HTERT RPE-1 (cell line): ENCODE results near the gene EI24.
"Not testable (repeated sequence)": the region's sequence is repeated elsewhere in the genome, so short reads cannot be mapped to it uniquely, and the experiment has no call there.

Experiments used
- in situ Hi-C: fragments of 300-500 bp; cut with MboI; formaldehyde crosslinking; loops from 4 replicates; pipeline ENCODE4 v1.14.3; 2020; ENCODE audit warnings: low sequenced_read_pairs

Gene EI24

DNA sequence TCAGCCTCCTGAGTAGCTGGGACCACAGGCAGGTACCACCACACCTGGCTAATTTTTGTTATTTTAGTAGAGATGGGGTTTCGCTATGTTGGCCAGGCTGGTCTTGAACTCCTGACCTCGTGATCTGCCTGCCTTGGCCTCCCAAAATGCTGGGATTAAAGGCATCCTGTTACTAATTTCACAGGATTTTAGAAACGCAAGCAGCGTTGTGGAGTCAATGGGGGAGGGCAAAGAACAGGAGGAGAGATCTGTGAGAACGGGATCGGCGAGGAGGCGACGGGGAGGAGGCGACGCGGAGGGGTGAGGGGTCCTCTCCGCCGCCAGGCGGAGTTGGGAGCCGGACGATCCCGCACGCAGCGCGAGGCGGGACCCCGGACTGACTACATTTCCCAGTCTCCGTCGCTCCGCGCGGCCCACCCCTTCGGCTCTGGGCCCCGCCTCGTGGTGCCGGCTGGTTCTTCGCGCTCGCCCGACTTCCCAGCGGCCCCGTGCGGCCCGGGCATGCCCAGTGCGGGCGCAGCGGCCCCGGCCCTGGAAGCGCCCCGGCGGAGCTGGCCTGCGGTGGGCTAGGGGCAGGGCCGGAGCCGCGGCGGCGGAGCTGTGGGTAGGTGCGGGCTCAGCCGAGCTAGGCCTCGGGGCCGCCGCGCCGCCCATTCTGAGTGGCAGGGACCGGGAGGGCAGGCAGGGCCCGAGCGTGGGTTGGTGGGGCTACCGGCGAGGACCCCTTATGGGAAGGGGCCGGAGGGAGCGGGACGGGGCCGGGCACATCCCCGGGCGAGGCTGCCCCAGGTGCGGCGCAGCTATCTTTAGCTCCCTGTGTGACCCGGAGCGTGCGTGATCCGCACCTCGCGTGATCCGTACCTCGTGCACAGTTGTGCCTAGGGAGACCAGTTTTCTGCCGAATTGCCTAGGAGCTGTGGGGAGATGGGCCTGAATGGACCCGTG lies at the start of gene EI24:
EI24 (plus strand) TSS at position 508 of the 945 bp plus-strand sequence. CDS start 3,051 bp downstream, outside the sequence.
- in situ Hi-C loops: no loop called here

DNA sequence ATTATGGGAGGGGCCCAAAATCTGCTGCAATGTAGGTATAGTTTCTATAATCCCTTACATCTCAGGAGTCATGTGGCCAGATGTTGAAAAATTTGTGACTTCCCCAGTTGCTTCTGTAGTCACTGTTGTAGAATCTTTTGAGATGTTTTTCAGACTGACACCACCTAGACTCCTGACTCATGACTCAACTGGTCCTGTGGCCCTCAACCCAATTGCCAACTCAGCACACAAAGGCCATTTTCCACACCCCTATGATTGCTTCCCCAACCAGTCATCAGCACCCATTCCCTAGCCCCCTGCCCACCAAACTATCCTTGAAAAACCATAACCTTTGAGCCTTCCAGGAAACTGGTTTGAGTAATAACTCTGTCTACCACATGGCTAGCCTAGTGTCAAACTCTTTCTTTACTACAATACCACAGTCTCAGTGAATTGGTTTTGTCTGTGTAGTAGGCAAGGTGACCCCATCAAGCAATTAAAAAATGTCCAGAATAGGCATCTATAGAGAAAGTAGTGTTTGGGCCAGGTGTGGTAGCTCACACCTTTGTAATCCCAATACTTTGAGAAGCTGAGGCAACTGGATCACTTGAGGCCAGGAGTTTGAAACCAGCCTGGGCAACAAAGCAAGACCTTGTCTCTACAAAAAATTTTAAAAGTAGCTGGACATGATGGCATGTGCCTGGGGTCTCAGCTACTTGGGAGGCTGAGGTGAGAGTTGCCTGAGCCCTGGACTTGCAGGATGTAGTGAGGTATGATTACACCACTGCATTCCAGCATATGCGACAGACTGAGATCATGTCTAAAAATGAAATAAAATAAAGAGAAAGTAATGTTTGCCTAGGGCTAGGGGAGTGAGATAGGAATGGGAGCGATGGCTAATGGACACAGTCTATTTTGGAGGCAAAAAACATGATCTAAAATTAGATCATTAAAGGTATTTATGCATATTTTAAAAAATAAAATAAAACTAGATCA lies 49.1 kb upstream of the EI24 start:
- in situ Hi-C loops: no loop called here

DNA sequence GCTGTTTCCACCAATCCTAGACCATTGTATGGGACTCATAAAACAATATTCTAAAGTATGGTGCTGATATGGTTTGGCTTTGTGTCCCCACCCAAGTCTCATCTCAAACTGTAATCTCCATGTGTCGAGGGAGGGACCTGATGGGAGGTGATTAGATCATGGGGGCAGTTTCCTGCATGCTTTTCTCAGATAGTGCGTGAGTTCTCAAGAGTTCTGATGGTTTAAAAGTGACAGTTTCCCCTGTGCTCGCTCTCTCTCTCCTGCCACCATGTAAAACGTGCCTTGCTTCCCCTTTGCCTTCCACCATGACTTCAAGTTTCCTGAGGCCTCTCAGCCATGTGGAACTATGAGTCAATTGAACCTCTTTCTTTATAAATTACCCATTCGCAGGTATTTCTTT lies 44.0 kb upstream of the EI24 start:
- in situ Hi-C loops: no loop called here

DNA sequence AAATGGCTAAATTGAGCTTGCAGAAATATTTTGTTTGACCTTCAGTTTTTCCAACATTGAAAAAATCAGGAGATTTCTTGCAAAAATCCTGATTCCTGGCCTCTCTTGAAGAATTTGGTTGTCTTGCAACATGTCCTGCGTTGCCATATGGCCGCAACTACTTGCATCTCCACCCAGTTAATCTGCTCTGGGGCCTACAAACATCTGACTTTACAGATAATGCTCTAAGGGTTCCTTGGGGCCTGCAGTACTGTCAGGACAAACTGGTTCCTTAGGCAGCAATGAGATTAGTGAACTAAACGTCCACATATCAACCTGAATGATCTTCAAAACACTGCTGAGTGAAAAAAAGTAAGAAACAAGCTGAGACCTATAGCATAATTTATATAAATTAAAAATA lies 36.6 kb upstream of the EI24 start:
- in situ Hi-C loops: no loop called here

DNA sequence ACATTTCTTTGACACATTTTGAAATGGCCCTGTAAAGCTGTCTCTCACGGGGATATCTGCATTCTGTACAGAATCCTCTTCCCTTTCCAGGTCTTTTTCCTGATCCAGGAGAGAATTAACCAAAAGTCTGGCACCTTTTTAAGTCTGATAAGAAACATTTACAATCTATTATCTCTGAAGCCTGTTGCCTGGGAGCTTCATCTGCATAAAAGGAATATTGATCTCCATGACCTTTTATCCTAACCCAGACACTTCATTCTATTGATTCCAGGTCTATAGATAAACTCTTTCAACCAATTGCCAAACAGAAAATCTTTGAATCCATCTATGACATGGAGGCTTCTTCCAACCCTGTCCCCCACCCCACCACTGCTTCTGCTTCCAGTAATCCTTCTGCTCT lies 33.7 kb upstream of the EI24 start:
- in situ Hi-C loops: no loop called here

DNA sequence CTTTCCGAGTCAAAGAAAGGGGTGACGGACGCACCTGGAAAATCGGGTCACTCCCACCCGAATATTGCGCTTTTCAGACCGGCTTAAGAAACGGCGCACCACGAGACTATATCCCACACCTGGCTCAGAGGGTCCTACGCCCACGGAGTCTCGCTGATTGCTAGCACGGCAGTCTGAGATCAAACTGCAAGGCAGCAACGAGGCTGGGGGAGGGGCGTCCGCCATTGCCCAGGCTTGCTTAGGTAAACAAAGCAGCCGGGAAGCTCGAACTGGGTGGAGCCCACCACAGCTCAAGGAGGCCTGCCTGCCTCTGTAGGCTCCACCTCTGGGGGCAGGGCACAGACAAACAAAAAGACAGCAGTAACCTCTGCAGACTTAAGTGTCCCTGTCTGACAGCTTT lies 32.4 kb upstream of the EI24 start:
- in situ Hi-C loops: not testable (repeated sequence)

DNA sequence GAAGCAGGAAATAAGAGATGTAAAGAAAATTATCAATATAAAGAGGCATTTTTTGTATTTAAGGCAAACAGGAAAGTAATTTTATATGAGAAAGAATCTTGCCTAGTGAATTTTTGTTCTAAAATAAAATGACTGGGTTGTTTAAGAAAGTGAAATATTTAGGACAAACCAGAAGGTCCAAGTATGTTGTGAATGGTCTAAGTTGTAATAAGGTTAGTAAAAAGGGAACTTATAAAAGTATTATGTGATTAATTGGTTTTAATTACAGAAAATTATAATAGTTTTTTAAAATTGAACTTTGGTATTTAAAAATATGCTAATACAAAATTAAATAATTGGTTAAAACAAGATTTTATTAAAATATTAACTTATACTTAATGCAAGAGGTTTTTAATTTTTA lies 26.6 kb upstream of the EI24 start:
- in situ Hi-C loops: no loop called here

DNA sequence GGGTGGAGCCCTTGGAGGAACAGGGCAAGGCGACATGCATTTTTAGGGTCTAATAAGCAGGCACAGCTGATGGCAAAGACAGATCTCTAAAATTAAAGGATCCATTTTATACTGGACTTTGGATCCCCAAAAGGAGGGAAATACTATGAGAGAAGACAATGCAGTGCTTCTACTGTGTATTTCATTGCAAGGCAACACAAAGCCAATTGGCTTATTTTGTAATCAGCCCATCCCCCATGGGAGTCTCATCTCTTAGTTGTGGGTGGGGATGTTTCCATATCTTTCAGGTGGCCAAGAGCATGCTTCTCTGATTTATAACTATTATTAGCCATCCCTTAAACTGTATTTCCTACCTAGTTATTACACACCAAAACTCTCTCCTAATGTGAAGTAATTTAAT lies 18.5 kb upstream of the EI24 start:
- in situ Hi-C loops: no loop called here

DNA sequence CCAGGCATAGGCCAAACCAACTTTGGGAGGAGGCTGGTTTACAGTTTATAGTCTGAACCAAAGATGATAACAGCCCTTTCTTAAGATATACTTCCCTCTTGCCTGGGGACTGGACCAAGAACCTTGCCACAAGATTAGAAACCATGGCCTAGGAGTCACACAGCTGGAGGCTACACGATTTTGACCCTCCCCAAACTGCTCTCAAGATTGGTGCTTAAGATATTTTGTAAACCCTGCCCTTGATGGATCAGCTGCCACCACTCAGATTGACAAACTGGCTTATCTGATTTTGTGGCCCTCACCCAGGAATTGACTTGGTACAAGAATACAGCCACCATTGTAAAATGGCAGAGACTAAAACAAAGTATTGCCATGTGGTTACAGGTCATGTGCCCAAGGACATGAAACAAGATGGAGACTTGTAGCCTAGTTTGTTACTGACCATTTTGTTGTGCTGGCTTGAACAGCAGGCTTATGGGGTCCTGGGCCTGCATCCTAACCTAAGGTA lies 17.4 kb upstream of the EI24 start:
- in situ Hi-C loops: no loop called here

DNA sequence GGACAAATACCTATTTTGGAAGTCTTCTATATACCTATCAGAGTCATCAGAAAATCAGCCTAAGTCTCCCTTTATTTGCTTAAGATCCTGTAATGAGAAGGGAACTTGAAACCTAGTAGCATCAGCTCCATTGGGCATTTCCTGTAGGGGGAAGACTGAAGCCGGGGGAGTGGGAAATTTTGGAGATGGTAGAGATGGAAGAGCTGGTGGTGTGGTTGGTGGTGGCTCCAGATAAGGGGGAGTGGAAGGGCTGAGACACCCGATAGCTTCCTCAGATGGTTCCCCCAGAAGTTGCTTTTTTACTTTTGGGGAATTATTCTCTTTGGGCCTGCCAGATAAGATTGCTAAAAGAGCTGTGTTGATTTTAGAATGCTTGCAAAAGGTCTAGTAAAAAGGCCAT lies 16.4 kb upstream of the EI24 start:
- in situ Hi-C loops: no loop called here

DNA sequence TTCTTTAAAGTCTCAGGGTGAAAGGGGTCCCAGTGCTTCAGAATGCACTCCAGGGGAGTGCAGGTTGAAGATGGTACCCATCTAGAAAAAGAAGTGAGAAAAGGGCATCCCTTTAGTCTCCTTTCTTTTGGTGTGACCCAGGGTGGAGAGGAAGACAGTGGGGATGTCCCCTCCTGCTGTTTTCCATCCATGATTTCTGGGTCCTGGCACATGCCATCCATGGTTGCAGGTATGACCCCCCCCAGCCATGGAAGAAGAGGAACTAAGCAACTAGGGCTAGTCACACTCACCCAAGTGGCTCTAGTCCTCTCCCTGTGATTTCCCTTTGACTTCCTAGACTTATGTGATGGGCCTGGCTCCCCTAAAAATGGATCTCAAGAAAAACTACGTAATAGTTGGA lies 15.9 kb upstream of the EI24 start:
- in situ Hi-C loops: no loop called here

DNA sequence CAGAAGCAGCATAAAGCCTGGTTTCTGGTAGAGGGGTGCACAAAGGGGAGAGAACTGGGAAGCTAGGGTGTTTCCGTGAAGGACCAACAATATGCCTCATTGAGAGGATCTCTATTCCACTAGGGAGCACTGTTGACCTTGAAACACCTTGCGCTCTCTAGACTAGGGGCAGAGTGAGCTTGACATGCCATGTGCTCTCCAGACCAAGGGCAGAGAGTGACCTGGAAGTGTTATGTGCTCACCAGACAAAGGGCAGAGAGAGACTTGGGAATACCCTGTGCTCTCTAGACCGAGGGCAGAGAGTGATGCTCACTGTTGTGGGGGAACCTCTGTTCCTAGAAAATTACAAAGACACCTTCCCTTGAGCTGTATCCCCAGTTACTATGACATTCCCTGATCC lies 15.2 kb upstream of the EI24 start:
- in situ Hi-C loops: no loop called here

DNA sequence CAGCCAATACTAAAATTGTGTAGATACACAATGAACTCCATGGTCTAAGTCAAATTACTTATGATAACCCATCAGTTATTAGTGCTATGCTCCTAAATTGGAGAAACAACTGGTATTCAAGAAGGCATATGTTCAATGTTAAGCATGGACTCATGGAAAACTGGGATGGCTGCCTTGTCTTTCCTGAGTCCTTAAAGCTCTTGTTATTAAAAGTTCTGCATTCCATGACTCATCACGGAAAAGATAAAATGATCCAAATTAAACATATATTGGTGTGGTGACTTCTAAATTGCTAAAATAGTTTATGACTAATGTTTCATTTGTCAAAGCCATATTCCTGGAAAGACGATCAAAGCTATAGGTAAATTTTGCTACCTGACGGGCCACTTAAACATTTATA lies 9.4 kb upstream of the EI24 start:
- in situ Hi-C loops: no loop called here

DNA sequence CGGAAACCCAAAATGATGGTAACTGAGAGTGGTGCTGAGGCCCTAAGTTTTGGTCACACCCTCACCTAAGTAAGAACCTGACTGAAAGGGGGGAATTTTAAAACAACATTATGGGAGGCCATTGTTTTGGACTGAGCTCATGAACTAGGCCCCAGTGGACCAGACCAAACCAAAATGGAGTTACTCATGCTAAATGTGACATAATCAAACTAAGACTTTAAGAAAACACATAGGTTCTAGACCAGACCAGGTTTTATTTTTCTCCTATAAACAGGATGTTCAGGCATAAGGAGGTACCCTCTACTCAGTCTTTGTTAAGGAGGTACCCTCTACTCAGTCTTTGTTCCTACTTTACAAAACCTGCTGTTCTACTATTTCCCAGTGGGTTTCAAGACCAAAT lies 7.4 kb upstream of the EI24 start:
- in situ Hi-C loops: no loop called here

DNA sequence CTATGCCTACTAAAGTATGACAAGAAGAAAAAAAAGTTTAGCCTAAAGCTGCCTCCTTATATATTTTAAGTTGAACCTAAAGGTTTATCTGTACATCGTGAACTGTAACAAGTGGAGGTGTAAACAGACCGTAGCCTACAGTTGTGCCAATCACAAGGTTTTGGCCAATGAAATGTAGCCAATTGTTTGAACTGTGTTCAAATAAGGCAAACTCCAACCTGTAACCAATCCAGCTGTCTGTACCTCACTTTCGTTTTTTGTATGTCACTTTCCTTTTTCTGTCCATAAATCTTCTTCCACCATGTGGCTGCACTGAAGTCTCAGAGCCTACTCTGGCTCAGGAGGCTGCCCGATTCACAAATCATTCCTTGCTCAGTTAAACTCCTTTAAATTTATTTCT lies 6.8 kb upstream of the EI24 start:
- in situ Hi-C loops: no loop called here

DNA sequence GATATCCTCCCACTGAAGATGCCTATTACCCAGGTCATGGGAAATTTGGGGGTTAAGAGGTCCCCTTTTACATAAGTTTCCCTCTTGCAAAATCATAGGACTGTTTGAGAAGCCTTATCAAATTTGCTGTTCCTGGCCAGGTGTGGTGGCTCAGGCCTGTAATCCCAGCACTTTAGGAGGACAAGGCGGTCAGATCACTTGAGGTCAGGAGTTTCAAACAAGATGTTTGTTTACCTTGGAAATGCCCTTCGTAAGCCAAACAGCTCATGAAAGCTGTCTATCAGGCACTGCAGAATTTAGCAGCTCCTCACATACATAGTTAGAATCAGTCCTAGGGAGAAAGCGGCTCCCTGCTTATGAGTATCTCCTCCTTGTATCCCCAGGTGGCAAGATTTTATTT lies 4.9 kb upstream of the EI24 start:
- in situ Hi-C loops: no loop called here

DNA sequence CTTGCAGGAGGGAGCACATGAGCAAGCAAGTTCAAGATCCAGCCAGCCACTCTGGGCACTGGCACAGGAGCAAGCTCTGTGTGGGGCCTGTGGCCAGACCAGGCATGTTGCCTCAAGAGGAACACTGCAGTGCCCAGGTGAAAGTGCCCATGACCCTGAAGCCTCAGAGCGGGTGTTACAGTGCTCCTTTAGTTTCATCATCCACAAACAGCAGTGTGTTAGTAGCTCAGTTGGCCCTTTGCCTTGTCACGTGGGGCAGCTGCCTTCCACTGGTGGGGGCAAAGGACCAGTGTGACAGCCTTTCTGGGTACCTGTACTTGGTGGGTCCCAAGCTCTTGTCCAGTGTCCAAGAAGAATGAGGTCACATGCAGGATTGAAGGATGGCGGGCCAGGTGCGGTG lies 3.0 kb upstream of the EI24 start:
- in situ Hi-C loops: no loop called here

DNA sequence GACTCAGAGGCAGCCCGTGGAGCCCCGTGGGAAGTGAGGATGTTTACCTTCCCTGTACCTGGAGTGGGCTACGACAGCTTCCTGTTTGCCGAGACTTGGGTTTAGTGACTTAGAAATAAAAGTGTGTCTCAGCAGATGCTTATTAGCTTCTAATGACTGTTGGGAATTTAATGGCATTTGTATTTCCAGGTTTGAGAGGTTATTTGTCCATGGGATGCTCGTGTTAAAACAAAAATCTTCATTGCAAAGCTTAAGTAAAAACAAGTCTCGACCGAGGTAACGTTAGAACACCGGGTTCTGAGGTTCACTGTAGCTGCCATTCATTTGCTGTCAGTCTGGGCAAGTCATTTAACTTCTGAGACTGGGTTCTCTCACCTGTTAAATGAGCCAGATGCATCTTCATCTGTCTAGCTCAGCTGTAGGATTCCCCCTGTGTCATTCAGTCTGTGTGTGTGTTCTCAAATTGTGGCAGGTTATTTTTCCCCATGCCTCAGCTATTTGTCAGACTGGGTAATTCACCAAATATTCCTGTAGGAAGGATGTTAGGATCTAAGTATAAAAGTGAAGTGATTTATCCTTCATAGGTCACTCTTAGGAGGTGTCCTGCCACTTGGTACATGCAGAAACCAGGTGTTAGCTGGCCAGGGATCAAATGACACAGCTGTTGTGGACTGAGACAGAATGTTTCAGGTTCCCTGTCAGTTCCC lies 791 bp downstream of the EI24 start:
- in situ Hi-C loops: no loop called here

DNA sequence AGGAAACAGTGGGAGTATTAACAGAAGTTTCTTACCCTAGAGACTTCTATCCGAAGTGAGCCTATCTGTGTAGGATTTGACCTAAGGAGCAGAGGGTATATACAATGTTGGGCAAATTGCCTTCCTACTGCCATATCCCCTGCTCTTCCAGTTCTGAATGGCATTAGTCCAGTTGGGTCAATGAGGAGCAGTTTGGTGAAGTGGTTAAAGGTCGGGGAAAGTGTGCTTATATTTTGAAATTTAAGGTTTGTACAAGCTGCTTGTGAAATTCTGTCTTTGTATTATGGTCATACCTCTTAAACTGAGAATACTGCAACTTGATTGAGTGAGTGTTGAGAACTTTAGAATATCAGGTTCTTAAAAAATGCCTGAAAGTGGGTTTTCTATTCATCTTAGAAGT lies 1.7 kb downstream of the EI24 start:
- in situ Hi-C loops: no loop called here

DNA sequence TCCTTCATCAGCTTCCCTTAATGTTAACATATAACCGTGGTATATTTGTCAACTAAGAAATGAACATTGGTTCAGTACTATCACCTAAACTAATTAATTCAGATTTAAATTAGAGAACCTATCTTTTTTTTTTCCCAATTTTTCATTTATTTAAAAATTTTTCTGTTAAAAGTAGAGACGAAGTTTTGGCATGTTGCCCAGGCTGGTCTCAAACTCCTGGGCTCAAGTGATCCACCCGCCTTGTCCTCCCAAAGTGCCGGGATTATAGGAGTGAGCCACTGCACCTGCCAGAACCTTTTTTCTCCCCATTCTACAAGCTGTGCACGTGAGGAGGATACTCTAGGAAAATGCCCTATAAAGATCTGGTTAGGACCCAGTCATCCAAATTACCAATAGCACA lies 3.6 kb downstream of the EI24 start:
- in situ Hi-C loops: no loop called here

DNA sequence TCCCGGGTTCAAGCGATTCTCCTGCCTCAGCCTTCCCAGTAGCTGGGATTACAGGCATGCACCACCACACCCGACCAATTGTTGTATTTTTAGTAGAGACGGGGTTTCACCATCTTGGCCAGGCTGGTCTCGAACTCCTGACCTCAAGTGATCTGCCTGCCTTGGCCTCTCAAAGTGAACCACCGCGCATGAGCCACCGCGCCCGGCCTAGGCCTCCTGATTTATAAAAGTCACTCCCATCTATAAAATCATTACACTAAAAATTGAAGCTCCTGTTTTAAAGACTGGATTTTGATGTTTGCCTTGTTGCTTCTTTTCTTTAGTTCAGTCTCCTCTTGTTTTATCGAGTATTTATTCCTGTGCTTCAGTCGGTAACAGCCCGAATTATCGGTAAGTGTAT lies 7.9 kb downstream of the EI24 start:
- in situ Hi-C loops: not testable (repeated sequence)
